HTERT RPE-1 (cell line): ENCODE data around the gene THG1L.

Experiments used
- in situ Hi-C: fragments of 300-500 bp; cut with MboI; formaldehyde crosslinking; loops from 4 replicates; pipeline ENCODE4 v1.14.3; 2020; ENCODE audit warnings: low sequenced_read_pairs

The THG1L gene

DNA sequence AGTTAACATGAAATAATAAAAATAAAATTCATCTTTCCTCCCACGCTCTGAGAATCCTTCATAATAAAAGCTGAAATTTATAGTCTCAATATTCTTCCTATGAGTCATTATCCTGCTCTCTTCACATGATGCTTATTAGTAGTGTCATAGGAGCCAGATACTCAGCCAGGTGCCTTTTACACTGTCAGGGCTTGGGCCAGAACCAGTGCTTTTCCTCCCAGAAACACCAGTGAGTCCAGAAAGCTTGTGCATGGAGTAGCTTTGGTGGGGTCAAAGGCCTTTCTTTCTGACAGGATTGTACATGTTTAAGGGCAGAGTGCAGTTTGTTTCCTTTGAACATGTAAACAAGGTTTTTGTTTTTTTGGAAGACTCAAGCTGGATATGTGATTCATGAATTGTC, 19.1 kb downstream of the THG1L start:
- in situ Hi-C loops, result no loop called here

DNA sequence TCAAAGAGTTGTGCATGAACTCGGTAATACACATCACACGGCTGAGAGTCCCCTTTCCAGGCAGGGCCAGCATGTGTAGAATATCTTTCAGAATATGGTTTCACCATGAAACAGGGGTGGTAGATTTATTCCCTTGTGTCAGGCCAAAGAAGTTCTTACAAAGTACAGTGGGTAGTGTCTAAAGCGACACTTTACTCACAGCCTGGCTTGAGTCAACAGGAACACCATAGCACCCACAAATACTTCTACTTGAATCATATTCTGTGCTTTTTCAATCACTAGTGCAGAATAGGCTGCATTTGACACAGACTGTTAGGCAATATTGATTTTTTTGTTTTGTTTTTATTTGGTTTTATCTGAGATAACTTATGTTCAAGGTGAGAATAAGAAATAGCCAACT, 24.9 kb downstream of the THG1L start:
- in situ Hi-C loops, result no loop called here

DNA sequence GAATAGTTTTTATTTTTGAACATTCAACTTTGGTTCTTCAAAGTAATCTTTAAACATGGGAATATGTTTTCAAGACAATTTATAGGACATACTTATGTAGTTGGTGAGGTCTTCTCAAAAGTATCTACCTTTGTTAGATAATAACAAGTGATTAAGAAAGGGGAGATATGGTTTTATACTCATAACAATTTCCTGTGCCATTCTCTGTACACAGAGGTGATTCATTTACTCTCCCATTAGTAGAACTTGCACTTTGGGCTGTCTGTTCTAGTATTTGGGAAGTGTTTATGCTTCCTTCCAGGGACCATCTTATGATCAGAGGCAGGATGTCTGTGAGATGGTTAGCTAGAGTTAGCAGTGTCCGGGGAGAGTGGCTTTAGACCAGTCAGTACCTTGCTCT, 27.5 kb downstream of the THG1L start:
- in situ Hi-C loops, result no loop called here

DNA sequence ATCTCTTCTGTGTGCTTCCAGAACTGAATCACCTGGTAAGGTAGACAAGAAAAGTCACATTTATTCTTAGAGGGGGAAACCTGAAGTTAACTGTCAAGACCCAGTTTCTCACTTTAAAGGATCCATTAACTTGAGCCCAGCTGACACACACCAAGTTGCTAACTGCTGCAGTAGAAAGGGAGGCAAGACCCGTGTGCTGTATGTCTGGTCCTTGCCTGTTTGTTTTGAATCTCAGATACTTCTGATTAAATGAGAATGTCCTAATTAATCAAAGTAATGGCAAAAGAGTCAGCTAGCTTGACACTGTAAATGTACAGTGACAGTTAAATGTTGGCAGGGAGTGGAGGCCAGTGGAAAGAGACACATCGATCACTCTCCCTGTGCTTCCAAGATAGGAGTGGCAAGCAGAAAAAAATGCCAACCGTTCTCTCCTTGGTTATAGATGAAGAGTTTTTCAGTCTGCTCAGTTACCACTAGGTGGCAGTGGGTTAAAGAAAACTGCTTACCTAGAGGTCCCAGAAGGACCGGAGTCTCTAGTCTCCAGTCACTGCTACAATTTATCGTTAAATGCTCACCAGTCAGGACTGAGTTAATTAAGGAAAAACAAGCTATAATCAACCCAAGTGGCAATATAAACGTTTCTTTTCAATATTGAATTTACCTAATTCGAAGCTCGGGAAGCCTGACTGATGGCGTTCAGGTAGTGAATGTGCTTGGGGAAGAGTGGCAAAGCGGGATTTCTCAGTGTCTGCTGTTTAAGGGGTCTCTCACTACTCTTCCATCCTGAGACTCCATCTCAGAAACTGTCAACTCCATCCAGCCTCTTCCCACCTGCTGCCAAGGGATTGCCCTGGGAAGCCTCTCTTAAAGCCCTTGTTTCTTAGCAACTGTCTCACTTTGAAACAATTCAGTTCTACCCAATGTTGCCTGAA, 30.7 kb downstream of the THG1L start:
- in situ Hi-C loops, result no loop called here

DNA sequence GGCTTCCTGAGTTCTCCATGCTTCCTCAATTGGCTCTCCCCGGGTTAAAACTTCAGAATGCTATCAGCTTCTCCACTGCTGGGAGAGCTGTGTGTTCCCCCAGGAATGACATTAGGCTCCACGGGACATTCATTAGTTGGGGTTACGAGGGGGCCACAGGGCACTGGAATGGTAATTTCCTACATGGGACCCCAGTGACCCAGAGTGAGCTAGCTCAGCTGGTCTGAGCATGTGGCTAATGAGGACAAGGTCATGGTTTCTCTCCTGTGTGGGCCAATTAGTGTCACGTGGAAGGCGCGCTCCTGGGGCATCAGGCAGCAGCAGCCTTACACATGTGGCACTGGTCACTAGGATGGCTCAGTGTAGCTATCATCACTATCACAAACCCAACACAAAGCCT, 33.3 kb downstream of the THG1L start:
- in situ Hi-C loops, result no loop called here

DNA sequence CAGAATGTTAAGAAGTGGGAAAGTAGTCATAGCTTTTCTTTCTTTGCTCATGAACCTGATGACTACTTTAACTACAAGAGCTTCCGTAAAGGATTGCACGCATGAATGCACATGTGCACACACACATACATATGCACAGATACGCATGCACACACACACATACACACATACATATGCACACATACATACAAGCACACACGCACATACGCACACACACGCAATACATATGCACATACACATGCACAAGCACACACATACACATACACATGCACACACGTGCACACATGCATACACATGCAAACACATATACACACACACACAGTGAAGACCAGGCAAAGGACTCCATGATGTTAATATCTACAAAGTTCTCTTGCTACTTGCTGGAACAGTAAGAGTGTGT, 35.2 kb downstream of the THG1L start:
- in situ Hi-C loops, result no loop called here

DNA sequence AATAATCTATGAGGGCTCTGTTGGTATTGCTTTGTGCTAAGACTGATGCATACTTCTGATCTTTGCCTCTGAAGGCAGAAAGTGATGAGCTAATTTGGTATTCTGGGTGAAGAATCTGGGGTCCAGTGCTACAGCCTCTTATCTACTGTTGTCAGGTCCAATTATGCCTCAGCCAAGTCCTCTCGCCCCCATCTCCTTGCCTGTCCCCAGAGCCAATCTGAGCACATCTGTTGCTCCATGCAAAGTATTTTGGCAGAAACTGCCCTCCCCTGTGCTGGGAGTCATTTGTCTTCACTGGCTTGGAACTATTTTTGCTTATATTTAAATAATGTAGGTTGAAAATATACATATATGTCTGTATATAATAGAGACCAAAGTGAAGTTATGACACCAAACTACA, 35.7 kb downstream of the THG1L start:
- in situ Hi-C loops, result no loop called here

DNA sequence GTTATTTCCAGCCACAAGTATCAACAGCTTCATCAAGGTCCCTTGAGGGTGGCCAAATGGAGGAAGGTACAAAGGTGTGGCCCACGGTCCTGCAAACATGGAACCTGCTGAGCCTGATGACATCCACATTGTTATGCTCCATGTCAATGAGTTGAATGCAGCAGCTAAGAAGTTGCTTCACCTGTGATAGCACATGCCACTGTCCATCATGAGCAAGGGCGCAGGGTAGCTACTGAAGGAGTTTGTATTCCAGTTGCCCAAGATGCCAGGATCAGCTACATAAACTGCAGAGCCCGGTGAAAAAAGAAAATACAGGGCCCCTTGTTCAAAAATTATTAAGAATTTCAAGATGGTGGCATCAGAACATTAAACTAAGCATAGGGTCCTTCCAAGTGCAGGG, 36.5 kb downstream of the THG1L start:
- in situ Hi-C loops, result no loop called here

DNA sequence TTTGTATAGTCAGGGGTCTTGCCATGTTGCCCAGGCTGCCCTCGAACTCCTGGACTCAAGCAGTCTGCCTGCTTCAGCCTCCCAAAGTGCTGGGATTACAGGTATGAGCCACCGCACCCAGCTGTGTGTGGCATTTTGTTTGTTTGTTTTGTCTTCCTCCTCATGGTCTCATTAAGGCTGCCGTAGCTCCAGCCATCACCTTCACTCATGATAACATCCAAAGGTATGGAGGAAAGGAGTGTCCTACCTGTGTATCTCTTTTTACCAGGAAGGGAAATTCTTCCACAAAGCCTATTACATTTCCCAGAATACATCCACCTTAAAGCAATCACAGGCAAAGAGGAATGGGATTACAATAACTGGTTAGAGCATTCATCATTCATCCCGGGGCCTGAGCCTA, 39.4 kb downstream of the THG1L start:
- in situ Hi-C loops, result no loop called here

DNA sequence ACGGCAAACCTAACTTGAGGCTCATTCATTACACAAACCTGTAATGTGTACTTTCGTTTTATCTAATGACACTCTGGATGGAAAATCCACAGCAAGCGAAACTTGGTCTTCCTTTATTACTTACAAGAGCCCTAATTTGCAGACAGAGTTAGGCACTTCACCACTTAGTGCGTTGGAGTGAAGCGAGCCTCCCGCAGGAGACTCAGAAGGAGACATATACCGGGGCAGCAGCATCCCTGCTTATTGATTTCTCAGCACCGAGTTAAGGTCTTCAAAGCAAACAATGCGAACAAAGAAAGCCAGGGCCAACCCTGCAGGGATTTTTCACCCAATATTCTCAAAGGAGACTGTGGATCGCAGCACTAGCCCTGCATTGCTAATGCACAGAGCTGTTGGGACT, 40.9 kb downstream of the THG1L start:
- in situ Hi-C loops, result no loop called here

DNA sequence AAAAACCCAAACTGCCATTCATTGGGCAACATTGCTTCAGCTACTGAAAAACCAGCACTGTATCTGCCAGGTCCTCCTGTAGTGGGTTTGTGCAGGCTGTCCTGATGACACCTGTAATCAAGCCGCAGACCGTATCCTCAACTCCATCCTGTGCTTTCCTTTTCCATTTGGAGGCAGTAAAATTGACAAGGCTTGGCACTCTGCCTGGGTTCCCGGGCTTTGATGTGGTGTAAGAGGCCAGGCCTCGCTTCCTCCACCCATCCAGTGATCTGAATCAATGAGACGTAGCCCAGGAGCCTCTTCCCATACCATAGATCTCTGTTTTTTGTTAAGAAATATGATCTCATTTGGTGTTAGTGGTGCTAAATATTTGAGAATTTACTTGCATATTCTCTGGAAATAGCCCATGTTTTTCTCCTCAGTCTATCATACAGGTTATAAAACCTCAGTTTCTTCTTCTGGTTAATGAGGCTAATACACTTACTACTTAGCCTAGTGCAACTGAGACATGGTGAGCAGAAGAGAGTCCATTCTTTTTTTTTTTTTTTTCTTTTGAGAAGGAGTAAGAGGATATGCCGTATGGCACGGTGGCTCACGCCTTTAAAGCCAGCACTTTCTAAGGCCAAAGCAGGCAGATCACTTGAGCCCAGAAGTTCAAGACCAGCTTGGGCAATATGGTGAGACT, 47.0 kb downstream of the THG1L start:
- in situ Hi-C loops, result no loop called here

DNA sequence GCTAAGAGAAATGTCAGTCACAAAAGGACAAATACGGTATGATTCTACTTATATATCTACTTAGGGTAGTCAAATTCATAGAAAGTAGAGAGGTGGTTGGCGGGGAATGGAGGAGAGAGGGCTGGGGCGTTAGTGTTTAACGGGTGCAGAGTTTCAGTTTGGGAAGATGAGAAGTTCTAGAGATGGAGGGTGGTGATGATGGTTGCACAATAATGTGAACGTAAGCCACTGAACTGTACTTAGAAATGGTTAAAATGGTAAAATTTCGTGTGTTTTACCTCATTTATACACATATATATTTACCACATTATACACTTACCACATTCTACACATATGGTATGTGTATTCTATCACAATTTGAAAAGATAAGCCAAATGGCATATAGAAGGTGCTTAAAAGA, 48.0 kb downstream of the THG1L start:
- in situ Hi-C loops, result no loop called here

DNA sequence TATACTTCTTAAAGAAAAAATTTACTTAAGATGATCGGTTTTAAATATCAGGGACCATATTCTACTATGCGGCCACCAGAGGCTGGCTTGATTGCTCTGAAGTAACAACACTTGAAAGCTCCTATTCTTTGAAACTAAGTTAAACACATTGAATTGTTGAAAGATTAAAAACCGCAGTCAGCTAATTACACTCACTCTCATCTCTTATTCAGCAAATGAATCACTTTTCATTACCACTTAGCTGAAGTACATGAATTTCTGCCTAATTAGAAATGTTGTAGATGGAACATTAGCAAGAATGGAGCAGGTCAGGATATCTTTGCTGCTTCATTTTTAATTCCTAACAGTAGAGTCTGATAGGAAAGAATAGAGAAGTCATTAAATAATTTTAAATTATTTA, 54.6 kb downstream of the THG1L start:
- in situ Hi-C loops, result no loop called here
